Amygdala (tissue), 56 donors: ENCODE measurements around the gene NADK.
A peak's percentile ranks its signal among the peaks of the same experiment; 100 is the strongest.

Experiments used
- DNase-seq, 56 donors: peaks; one replicate each; lab custom pipeline; 2025; lab: John Stamatoyannopoulos, UW

NADK gene

GRCh38 chr1:1764876-1765470 lies 13.3 kb downstream of the NADK start:
- DNase-seq: no peak

GRCh38 chr1:1763657-1764621 lies 14.3 kb downstream of the NADK start:
- DNase-seq: peak in 22 of 56 donors; percentile 16 to 76 (median 50)

GRCh38 chr1:1761504-1762376 lies 16.5 kb downstream of the NADK start:
- DNase-seq: no peak

- DNase-seq: no peak
Measured at GRCh38 chr1:1760715-1761114, 17.6 kb downstream of the NADK start.

GRCh38 chr1:1760345-1760650 lies 18.0 kb downstream of the NADK start:
- no peak for DNase-seq

- DNase-seq: no peak
Measured at GRCh38 chr1:1759456-1760344, 18.6 kb downstream of the NADK start.

- DNase-seq: peak in 3 of 56 donors; percentile 9 to 36 (median 29)
Measured at GRCh38 chr1:1758692-1759455, 19.4 kb downstream of the NADK start.

- DNase-seq: no peak
Measured at GRCh38 chr1:1758059-1758621, 20.1 kb downstream of the NADK start.

GRCh38 chr1:1757422-1758058 lies 20.7 kb downstream of the NADK start:
- DNase-seq: no peak

GRCh38 chr1:1756661-1757421 lies 21.4 kb downstream of the NADK start:
- DNase-seq: no peak

- no peak for DNase-seq
Measured at GRCh38 chr1:1755852-1756251, 22.4 kb downstream of the NADK start.

- no peak for DNase-seq
Measured at GRCh38 chr1:1755426-1755825, 22.8 kb downstream of the NADK start.

- no peak for DNase-seq
Measured at GRCh38 chr1:1754051-1754815, 24.0 kb downstream of the NADK start.

GRCh38 chr1:1753607-1754005 lies 24.7 kb downstream of the NADK start:
- DNase-seq: no peak

GRCh38 chr1:1752636-1753606 lies 25.3 kb downstream of the NADK start:
- no peak for DNase-seq

- no peak for DNase-seq
Measured at GRCh38 chr1:1752190-1752589, 26.1 kb downstream of the NADK start.
